Mammary epithelial cell (primary cell): ENCODE results near the gene CTCFL.

Experiments
- CTCF ChIP-seq, 2 donors: IDR thresholded peaks in 1 of 2; conservative IDR thresholded peaks in 1 of 2; 2 replicates each; pipeline ENCODE4 v1.5.1; 2011 to 2012; ENCODE audit warnings: inconsistent platforms in 2 of 2, low read length in 2 of 2, mild to moderate bottlenecking in 2 of 2, control low read depth in 1 of 2, low read depth in 1 of 2; ENCODE audit not compliant: insufficient read depth in 1 of 2; ENCODE audit errors: extremely low read depth in 1 of 2
- EZH2 ChIP-seq: IDR thresholded peaks from 2 replicates; pipeline ENCODE4 v1.6.1; 2012; ENCODE audit warnings: low read length, inconsistent platforms, borderline replicate concordance

- no peak for TF ChIP-seq CTCF (conservative IDR thresholded peaks at IDR 0.05 in 1 of 2, IDR thresholded peaks at IDR 0.05 in 1 of 2; ENCODE audit: extremely low read depth in 1 of 2, insufficient read depth in 1 of 2, low read depth in 1 of 2, low read length in 2 of 2)
- TF ChIP-seq EZH2: no peak
Measured at GRCh38 chr20:57503035-57503658, 21.8 kb downstream of the CTCFL start.
